A549 (cell line): ENCODE data around the gene FASLG. TPM values are rescaled to one million over a fixed set of nuclear protein-coding genes. Genes with fewer than 3 reads are reported as not detected.

Source experiments
- ATAC-seq, 2 experiments: fragments of 200-7000 bp in 1 of 2; fragments of >200 bp in 1 of 2; cut with Nextera tagmentation in 1 of 2; cut with Tn5 transposase in 1 of 2; 3 replicates each; pipeline versions ENCODE4 v1.8.0 to v1.9.1; 2018 to 2020; ENCODE audit warnings: mild to moderate bottlenecking in 1 of 2, moderate library complexity in 1 of 2
- CTCF ChIA-PET: fragments of 300-600 bp; sonication (Branson Sonifier 250); formaldehyde crosslinking; extraction: SDS; loops from one replicate; lab custom pipeline; 2021; ENCODE audit warnings: antibody characterized with exemption, inconsistent platforms; lab: Yijun Ruan, JAX
- POLR2A ChIA-PET: fragments of 350-600 bp; formaldehyde crosslinking; extraction: SDS; loops from one replicate; lab custom pipeline; 2021; ENCODE audit warnings: antibody characterized with exemption, inconsistent platforms; lab: Yijun Ruan, JAX
- DNase-seq, 2 experiments: peaks; one replicate each; pipeline versions ENCODE4 v3.0.0 to v3.0.0-alpha.2; 2011 to 2016; ENCODE audit warnings: low read depth in 1 of 2, low spot score in 1 of 2
- FAIRE-seq: peaks from 2 replicates; lab custom pipeline; 2011; peaks lifted over from hg19 to GRCh38; lab: Jason Lieb, UNC
- H3K27ac ChIP-seq, 2 experiments: fragments of >200 bp; sonication (Bioruptor Twin); formaldehyde crosslinking; 3 replicates each; pipeline ENCODE4 v1.5.1; 2016 to 2017
- H3K4me1 ChIP-seq: fragments of >200 bp; sonication (Bioruptor Twin); formaldehyde crosslinking; 3 replicates; pipeline ENCODE4 v1.6.1; 2016
- H3K4me2 ChIP-seq: fragments of >200 bp; sonication (Bioruptor Twin); formaldehyde crosslinking; 3 replicates; pipeline ENCODE4 v1.6.1; 2016
- H3K4me3 ChIP-seq: fragments of >200 bp; sonication (Bioruptor Twin); formaldehyde crosslinking; 3 replicates; pipeline ENCODE4 v1.5.1; 2016
- H3K9me3 ChIP-seq: fragments of >200 bp; sonication (Bioruptor Twin); formaldehyde crosslinking; 3 replicates; pipeline ENCODE4 v1.6.1; 2016
- BHLHE40 ChIP-seq: IDR thresholded peaks from 2 replicates; pipeline ENCODE4 v1.6.1; 2012; ENCODE audit warnings: low read depth, low read length, inconsistent platforms
- CHD2 ChIP-seq: fragments of 150-350 bp; IDR thresholded peaks from 2 replicates; pipeline ENCODE4 v1.6.1; 2014; ENCODE audit warnings: low read length; ENCODE audit not compliant: partially characterized antibody
- CHD4 ChIP-seq: fragments of 200-600 bp; sonication (generic); IDR thresholded peaks from 2 replicates; pipeline ENCODE4 v1.6.1; 2016; ENCODE audit warnings: antibody characterized with exemption, mild to moderate bottlenecking, borderline replicate concordance
- E2F6 ChIP-seq: IDR thresholded peaks from 2 replicates; pipeline ENCODE4 v1.6.1; 2012; ENCODE audit warnings: low read depth, borderline replicate concordance
- EHF ChIP-seq: fragments of 250-450 bp; sonication (Bioruptor Pico); IDR thresholded peaks from 2 replicates; pipeline ENCODE4 v1.5.0; 2020; ENCODE audit warnings: mild to moderate bottlenecking
- ELK1 ChIP-seq: fragments of 150-350 bp; IDR thresholded peaks from 2 replicates; pipeline ENCODE4 v1.6.1; 2014; ENCODE audit warnings: low read depth, mild to moderate bottlenecking, low read length
- EP300 ChIP-seq, 2 experiments: fragments of >200 bp; sonication (Bioruptor Twin); formaldehyde crosslinking; IDR thresholded peaks; 2 replicates in 1 of 2; 3 replicates in 1 of 2; pipeline ENCODE4 v1.6.1; 2016 to 2017
- FOSB ChIP-seq: fragments of 250-450 bp; sonication (Bioruptor Pico); IDR thresholded peaks from 2 replicates; pipeline ENCODE4 v1.5.0; 2020; ENCODE audit warnings: mild to moderate bottlenecking, moderate library complexity
- FOSL2 ChIP-seq, 2 experiments: fragments of 450-650 bp in 1 of 2; fragments of >200 bp in 1 of 2; sonication (Bioruptor Twin) in 1 of 2; formaldehyde crosslinking; IDR thresholded peaks; 2 replicates each; pipeline versions ENCODE4 v1.5.0 to v1.6.1; 2016 to 2020; ENCODE audit warnings: mild to moderate bottlenecking in 1 of 2, moderate library complexity in 1 of 2
- FOXS1 ChIP-seq: fragments of 250-450 bp; sonication (Bioruptor Pico); IDR thresholded peaks from 2 replicates; pipeline ENCODE4 v1.5.0; 2020; ENCODE audit warnings: mild to moderate bottlenecking, moderate library complexity
- HDAC2 ChIP-seq: fragments of 200-600 bp; sonication (generic); IDR thresholded peaks from 2 replicates; pipeline ENCODE4 v1.6.1; 2016
- KDM1A ChIP-seq: fragments of 200-600 bp; sonication (generic); IDR thresholded peaks from 2 replicates; pipeline ENCODE4 v1.6.1; 2016; ENCODE audit warnings: low read depth, mild to moderate bottlenecking
- MAZ ChIP-seq: fragments of 150-350 bp; IDR thresholded peaks from 2 replicates; pipeline ENCODE4 v1.6.1; 2014; ENCODE audit warnings: antibody characterized with exemption, low read depth, low read length, borderline replicate concordance
- MYC ChIP-seq: IDR thresholded peaks from 2 replicates; pipeline ENCODE4 v1.6.1; 2012; ENCODE audit warnings: mild to moderate bottlenecking, inconsistent platforms, low read length, improper control_type of control experiment, borderline replicate concordance
- NR3C1 ChIP-seq: fragments of >200 bp; sonication (Bioruptor Twin); formaldehyde crosslinking; IDR thresholded peaks from 3 replicates; pipeline ENCODE4 v1.6.1; 2017
- PBX3 ChIP-seq: IDR thresholded peaks from 2 replicates; pipeline ENCODE4 v1.6.1; 2012
- POLR2AphosphoS2 ChIP-seq: conservative IDR thresholded peaks from 2 replicates; pipeline ENCODE4 v1.6.1; 2012; ENCODE audit warnings: low read length, improper control_type of control experiment, inconsistent platforms
- RARB ChIP-seq: fragments of 250-450 bp; sonication (Bioruptor Pico); IDR thresholded peaks from 2 replicates; pipeline ENCODE4 v1.8.0; 2021; ENCODE audit warnings: mild to moderate bottlenecking, moderate library complexity
- RCOR1 ChIP-seq: fragments of 150-350 bp; IDR thresholded peaks from 2 replicates; pipeline ENCODE4 v1.6.1; 2014; ENCODE audit warnings: antibody characterized with exemption, low read length, low read depth
- RFX5 ChIP-seq: fragments of 450-650 bp; IDR thresholded peaks from 2 replicates; pipeline ENCODE4 v1.7.1; 2014; ENCODE audit warnings: antibody characterized with exemption, mild to moderate bottlenecking, moderate library complexity
- SMC3 ChIP-seq: fragments of >200 bp; sonication (Bioruptor Twin); formaldehyde crosslinking; IDR thresholded peaks from 3 replicates; pipeline ENCODE4 v1.6.1; 2018; ENCODE audit warnings: inconsistent platforms
- TFCP2L1 ChIP-seq: fragments of 250-450 bp; sonication (Bioruptor Pico); IDR thresholded peaks from 2 replicates; pipeline ENCODE4 v1.5.0; 2021; ENCODE audit warnings: mild to moderate bottlenecking
- TP53 ChIP-seq: fragments of 250-450 bp; sonication (Bioruptor Pico); IDR thresholded peaks from 2 replicates; pipeline ENCODE4 v1.5.0; 2021; ENCODE audit warnings: mild to moderate bottlenecking, moderate library complexity
- ZC3H11A ChIP-seq: fragments of 450-650 bp; IDR thresholded peaks from 2 replicates; pipeline ENCODE4 v1.6.1; 2014; ENCODE audit warnings: antibody characterized with exemption, mild to moderate bottlenecking
- ZSCAN20 ChIP-seq: fragments of 250-450 bp; sonication (Bioruptor Pico); IDR thresholded peaks from 2 replicates; pipeline ENCODE4 v1.8.0; 2022; ENCODE audit warnings: mild to moderate bottlenecking, moderate library complexity
- WGBS: methylation state at CpG from one replicate; pipeline ENCODE4 v1.1.6; 2017; ENCODE audit errors: missing lambda C conversion rate; 5-methylcytosine and 5-hydroxymethylcytosine counted together
- polyA plus RNA-seq, 4 experiments: library from polyadenylated mRNA; depleted of rRNA in 3 of 4; stranded (reverse); fragments of >200 nt; fragmentation: RNase III in 1 of 4; extraction: RNeasy Plus Mini Kit Qiagen cat#74134 plus additional on column Dnase treatment in 1 of 4; gene quantifications; 2 replicates in 3 of 4; 3 replicates in 1 of 4; pipeline ENCODE4 v1.2.3, GENCODE V29; 2011 to 2017
- TF ChIP-seq, protein P1 (sequence below): IDR thresholded peaks from 2 replicates; pipeline ENCODE4 v1.6.1; 2012
- TF ChIP-seq, protein P2 (sequence below): fragments of 250-450 bp; sonication (Bioruptor Pico); IDR thresholded peaks from 2 replicates; pipeline ENCODE4 v1.5.0; 2021; ENCODE audit warnings: mild to moderate bottlenecking, moderate library complexity, borderline replicate concordance

The FASLG gene
- polyA plus RNA-seq, 2 of the 4 experiments (the other 2 are of a cell fraction), result not detected

- ATAC-seq (no peak), FAIRE-seq (no peak)
- CTCF ChIA-PET, result interaction anchor here (0.8 to 1.2 kb wide), 2 partner anchors 15 kb away, joined by 3 to 5 read pairs; no protein-coding TSS in a partner anchor
Measured at GRCh38 chr1:172704420-172705210, 45.7 kb downstream of the FASLG start.

GRCh38 chr1:172708452-172708851, 49.5 kb downstream of the FASLG start:
- no peak for FAIRE-seq
- no peak for ATAC-seq

More at GRCh38 chr1:172704420-172705210, 45.7 kb downstream of the FASLG start:
- POLR2A ChIA-PET, result no interaction called here
- no peak for DNase-seq
- Histone ChIP-seq H3K4me3 (no peak overlapping the region), H3K4me1 (no peaks in the 10 kb centered on the region), H3K9me3 (no peaks in the 10 kb centered on the region), H3K4me2 (no peak overlapping the region), H3K27ac (no peak overlapping the region)
- WGBS, result 51% methylated on average over 2 of the region's 2 CpGs
- no peak for TF ChIP-seq FOSB (CRISPR knock-in tag)
- no peak for TF ChIP-seq EHF (CRISPR knock-in tag)
- no peak for TF ChIP-seq TFCP2L1 (CRISPR knock-in tag)
- TF ChIP-seq CHD4, result no peak
- no peak for TF ChIP-seq TP53 (CRISPR knock-in tag)
- no peak for TF ChIP-seq MAZ
- no peak for TF ChIP-seq RCOR1
- TF ChIP-seq, protein P1, sequence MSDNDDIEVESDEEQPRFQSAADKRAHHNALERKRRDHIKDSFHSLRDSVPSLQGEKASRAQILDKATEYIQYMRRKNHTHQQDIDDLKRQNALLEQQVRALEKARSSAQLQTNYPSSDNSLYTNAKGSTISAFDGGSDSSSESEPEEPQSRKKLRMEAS, result no peak
- TF ChIP-seq RARB, result no peak
- no peak for TF ChIP-seq E2F6
- no peak for TF ChIP-seq ZSCAN20 (CRISPR knock-in tag)
- TF ChIP-seq POLR2AphosphoS2, result no peak
- TF ChIP-seq ELK1, result no peak
- TF ChIP-seq CHD2, result no peak
- TF ChIP-seq, protein P2, sequence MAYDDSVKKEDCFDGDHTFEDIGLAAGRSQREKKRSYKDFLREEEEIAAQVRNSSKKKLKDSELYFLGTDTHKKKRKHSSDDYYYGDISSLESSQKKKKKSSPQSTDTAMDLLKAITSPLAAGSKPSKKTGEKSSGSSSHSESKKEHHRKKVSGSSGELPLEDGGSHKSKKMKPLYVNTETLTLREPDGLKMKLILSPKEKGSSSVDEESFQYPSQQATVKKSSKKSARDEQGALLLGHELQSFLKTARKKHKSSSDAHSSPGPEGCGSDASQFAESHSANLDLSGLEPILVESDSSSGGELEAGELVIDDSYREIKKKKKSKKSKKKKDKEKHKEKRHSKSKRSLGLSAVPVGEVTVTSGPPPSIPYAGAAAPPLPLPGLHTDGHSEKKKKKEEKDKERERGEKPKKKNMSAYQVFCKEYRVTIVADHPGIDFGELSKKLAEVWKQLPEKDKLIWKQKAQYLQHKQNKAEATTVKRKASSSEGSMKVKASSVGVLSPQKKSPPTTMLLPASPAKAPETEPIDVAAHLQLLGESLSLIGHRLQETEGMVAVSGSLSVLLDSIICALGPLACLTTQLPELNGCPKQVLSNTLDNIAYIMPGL (CRISPR knock-in tag), result no peak

More at GRCh38 chr1:172708452-172708851, 49.5 kb downstream of the FASLG start:
- ChIA-PET POLR2A (no interaction called here), CTCF (interaction anchor here (0.6 to 3.0 kb wide), 4 partner anchors 8 to 1407 kb away, joined by 3 to 13 read pairs (median 5); no protein-coding TSS in a partner anchor)
- Histone ChIP-seq H3K9me3 (no peaks in the 10 kb centered on the region), H3K4me2 (no peak overlapping the region), H3K4me1 (no peaks in the 10 kb centered on the region), H3K27ac (no peak overlapping the region), H3K4me3 (no peak overlapping the region)
- no peak for DNase-seq
- no peak for TF ChIP-seq TFCP2L1 (CRISPR knock-in tag)
- no peak for TF ChIP-seq KDM1A
- no peak for TF ChIP-seq BHLHE40
- no peak for TF ChIP-seq EP300 (IDR thresholded peaks at IDR 0.05)
- TF ChIP-seq RFX5, result no peak
- no peak for TF ChIP-seq EHF (CRISPR knock-in tag)
- TF ChIP-seq NR3C1, result no peak
- TF ChIP-seq MYC, result no peak
- no peak for TF ChIP-seq SMC3
- TF ChIP-seq HDAC2, result no peak
- TF ChIP-seq ZSCAN20 (CRISPR knock-in tag), result no peak
- TF ChIP-seq, protein P2 (CRISPR knock-in tag), result no peak
- no peak for TF ChIP-seq ZC3H11A
- TF ChIP-seq PBX3, result no peak
- TF ChIP-seq FOSL2 (IDR thresholded peaks at IDR 0.05), result no peak
- no peak for TF ChIP-seq FOSL2 (CRISPR knock-in tag; IDR thresholded peaks at IDR 0.05)
- no peak for TF ChIP-seq FOXS1 (CRISPR knock-in tag)
- 26% methylated on average over 2 of the region's 2 CpGs for WGBS
